ENCODE measurements around the gene PIK3CG. TPM values are rescaled to one million over a fixed set of nuclear protein-coding genes. Genes with fewer than 3 reads are reported as not detected.

Gene PIK3CG
- total RNA-seq, 1 donor from 2014 or later = 2.4 TPM

- no peaks in the 10 kb centered on the region for H3K4me1 Mint-ChIP-seq (ENCODE audit: unreplicated experiment)
- no peaks in the 10 kb centered on the region for H3K27me3 Mint-ChIP-seq (ENCODE audit: unreplicated experiment)
- no peak overlapping the region for H3K4me3 Mint-ChIP-seq (ENCODE audit: unreplicated experiment)
- no peak for DNase-seq (ENCODE audit: low spot score)
- no peak for TF ChIP-seq CTCF (IDR thresholded peaks at IDR 0.05; ENCODE audit: unreplicated experiment)
- H3K27ac Mint-ChIP-seq (ENCODE audit: unreplicated experiment) = no peak overlapping the region
- no peaks in the 10 kb centered on the region for H3K9me3 Mint-ChIP-seq (ENCODE audit: unreplicated experiment)
- H3K36me3 Mint-ChIP-seq (ENCODE audit: low read depth, unreplicated experiment) = no peaks in the 10 kb centered on the region
These were observed 46.9 kb downstream of the PIK3CG start for GRCh38 chr7:106911959-106912358.

GRCh38 chr7:106914018-106914607 is 49.0 kb downstream of the PIK3CG start:
- Mint-ChIP-seq H3K27me3 (ENCODE audit: unreplicated experiment) (no peaks in the 10 kb centered on the region), H3K9me3 (ENCODE audit: unreplicated experiment) (no peaks in the 10 kb centered on the region), H3K36me3 (ENCODE audit: low read depth, unreplicated experiment) (no peaks in the 10 kb centered on the region), H3K27ac (ENCODE audit: unreplicated experiment) (no peak overlapping the region), H3K4me3 (ENCODE audit: unreplicated experiment) (no peak overlapping the region), H3K4me1 (ENCODE audit: unreplicated experiment) (no peaks in the 10 kb centered on the region)
- no peak for DNase-seq (ENCODE audit: low spot score)
- TF ChIP-seq CTCF (IDR thresholded peaks at IDR 0.05; ENCODE audit: unreplicated experiment) = no peak

GRCh38 chr7:106915407-106915806 is 50.3 kb downstream of the PIK3CG start:
- Mint-ChIP-seq H3K9me3 (ENCODE audit: unreplicated experiment) (no peaks in the 10 kb centered on the region), H3K36me3 (ENCODE audit: low read depth, unreplicated experiment) (no peaks in the 10 kb centered on the region), H3K27me3 (ENCODE audit: unreplicated experiment) (no peaks in the 10 kb centered on the region), H3K27ac (ENCODE audit: unreplicated experiment) (no peak overlapping the region), H3K4me1 (ENCODE audit: unreplicated experiment) (no peaks in the 10 kb centered on the region), H3K4me3 (ENCODE audit: unreplicated experiment) (no peak overlapping the region)
- DNase-seq (ENCODE audit: low spot score) = no peak
- no peak for TF ChIP-seq CTCF (IDR thresholded peaks at IDR 0.05; ENCODE audit: unreplicated experiment)

GRCh38 chr7:106915873-106916272 is 50.8 kb downstream of the PIK3CG start:
- Mint-ChIP-seq H3K27ac (ENCODE audit: unreplicated experiment) (no peak overlapping the region), H3K4me3 (ENCODE audit: unreplicated experiment) (no peak overlapping the region), H3K36me3 (ENCODE audit: low read depth, unreplicated experiment) (no peaks in the 10 kb centered on the region), H3K9me3 (ENCODE audit: unreplicated experiment) (no peaks in the 10 kb centered on the region), H3K27me3 (ENCODE audit: unreplicated experiment) (no peaks in the 10 kb centered on the region), H3K4me1 (ENCODE audit: unreplicated experiment) (no peaks in the 10 kb centered on the region)
- TF ChIP-seq CTCF (IDR thresholded peaks at IDR 0.05; ENCODE audit: unreplicated experiment) = no peak
- no peak for DNase-seq (ENCODE audit: low spot score)

GRCh38 chr7:106916679-106917078 is 51.6 kb downstream of the PIK3CG start:
- no peaks in the 10 kb centered on the region for H3K9me3 Mint-ChIP-seq (ENCODE audit: unreplicated experiment)
- DNase-seq (ENCODE audit: low spot score) = no peak
- no peaks in the 10 kb centered on the region for H3K36me3 Mint-ChIP-seq (ENCODE audit: low read depth, unreplicated experiment)
- TF ChIP-seq CTCF (IDR thresholded peaks at IDR 0.05; ENCODE audit: unreplicated experiment) = no peak
- H3K4me1 Mint-ChIP-seq (ENCODE audit: unreplicated experiment) = no peaks in the 10 kb centered on the region
- H3K27me3 Mint-ChIP-seq (ENCODE audit: unreplicated experiment) = no peaks in the 10 kb centered on the region
- H3K4me3 Mint-ChIP-seq (ENCODE audit: unreplicated experiment) = no peak overlapping the region
- H3K27ac Mint-ChIP-seq (ENCODE audit: unreplicated experiment) = no peak overlapping the region
